B cell (primary cell): Measurements from ENCODE around the gene DYRK1A. TPM values are rescaled to one million over a fixed set of nuclear protein-coding genes. Genes with fewer than 3 reads are reported as not detected.
"Not testable (repeated sequence)": the region's sequence is repeated elsewhere in the genome, so short reads cannot be mapped to it uniquely, and the experiment has no call there.

Experiments used
- ATAC-seq: fragments of 200-7000 bp; cut with Tn5 transposase; one replicate; pipeline ENCODE4 v1.10.0; 2021; ENCODE audit warnings: low read depth, mild to moderate bottlenecking, moderate number of reproducible peaks, moderate library complexity
- CTCF ChIA-PET: fragments of 350-600 bp; sonication (Branson Sonifier 250); formaldehyde crosslinking; loops from one replicate; lab custom pipeline; 2021; ENCODE audit warnings: antibody characterized with exemption, inconsistent platforms; lab: Charles Lee
- POLR2A ChIA-PET: fragments of 350-600 bp; sonication (Branson Sonifier 250); formaldehyde crosslinking; loops from one replicate; lab custom pipeline; 2021; ENCODE audit warnings: antibody characterized with exemption; lab: Charles Lee
- DNase-seq: peaks from one replicate; pipeline ENCODE4 v3.0.0; 2013
- H2AFZ ChIP-seq: 2 replicates; pipeline ENCODE4 v1.6.1; 2012; ENCODE audit warnings: mild to moderate bottlenecking, low read depth, low read length; ENCODE audit not compliant: insufficient read depth, poor library complexity, severe bottlenecking
- H3K27ac ChIP-seq, 2 donors: 1 replicate in 1 of 2; 2 replicates in 1 of 2; pipeline ENCODE4 v1.5.1; 2012 to 2013; ENCODE audit warnings: low read length in 2 of 2, mild to moderate bottlenecking in 2 of 2, moderate library complexity in 1 of 2
- H3K27me3 ChIP-seq, 4 experiments: fragments of 200-600 bp in 1 of 4; sonication (generic) in 1 of 4; replicated peaks in 1 of 4; 1 replicate in 2 of 4; 2 replicates in 2 of 4; pipeline versions ENCODE4 v1.6.1 to v1.7.0; 2013 to 2016; ENCODE audit warnings: low read length in 3 of 4, mild to moderate bottlenecking in 2 of 4, mixed read lengths in 1 of 4, moderate library complexity in 1 of 4; ENCODE audit not compliant: insufficient read depth in 4 of 4, control insufficient read depth in 3 of 4; ENCODE audit errors: control extremely low read depth in 1 of 4
- H3K36me3 ChIP-seq, 2 experiments: replicated peaks in 1 of 2; 1 replicate in 1 of 2; 2 replicates in 1 of 2; pipeline versions ENCODE4 v1.6.1 to v1.7.1; 2013; ENCODE audit warnings: low read length in 1 of 2; ENCODE audit not compliant: insufficient read depth in 2 of 2, control insufficient read depth in 1 of 2; ENCODE audit errors: control extremely low read depth in 1 of 2, extremely low read depth in 1 of 2
- H3K4me1 ChIP-seq, 2 donors: fragments of 200-600 bp in 1 of 2; sonication (generic) in 1 of 2; 1 replicate in 1 of 2; 2 replicates in 1 of 2; pipeline versions ENCODE4 v1.5.1 to v1.6.1; 2013 to 2017; ENCODE audit warnings: low read length in 2 of 2; ENCODE audit not compliant: control insufficient read depth in 2 of 2, insufficient read depth in 2 of 2
- H3K4me2 ChIP-seq: replicated peaks from 2 replicates; pipeline ENCODE3; 2012; ENCODE audit warnings: mild to moderate bottlenecking, low read depth, low read length; ENCODE audit not compliant: poor library complexity, severe bottlenecking
- H3K4me3 ChIP-seq, 5 experiments: fragments of 200-600 bp in 1 of 5; sonication (generic) in 1 of 5; 1 replicate in 3 of 5; 2 replicates in 2 of 5; pipeline versions ENCODE4 v1.5.1 to v1.7.0; 2011 to 2016; ENCODE audit warnings: low read length in 4 of 5, mild to moderate bottlenecking in 4 of 5, low read depth in 2 of 5, control low read depth in 1 of 5, moderate library complexity in 1 of 5; ENCODE audit not compliant: insufficient read depth in 1 of 5; ENCODE audit errors: control extremely low read depth in 1 of 5, extremely low read depth in 1 of 5
- H3K79me2 ChIP-seq: fragments of 200-600 bp; sonication (generic); one replicate; pipeline ENCODE4 v1.6.0; 2016; ENCODE audit warnings: low read length; ENCODE audit not compliant: control insufficient read depth, insufficient read depth
- H3K9ac ChIP-seq: fragments of 200-600 bp; sonication (generic); 2 replicates; pipeline ENCODE4 v1.6.1; 2017; ENCODE audit warnings: mild to moderate bottlenecking, low read length, moderate library complexity
- H3K9me3 ChIP-seq, 3 donors: one replicate each; pipeline versions ENCODE4 v1.6.1 to v1.7.1; 2013; ENCODE audit warnings: low read length in 2 of 3; ENCODE audit not compliant: control insufficient read depth in 2 of 3, insufficient read depth in 1 of 3; ENCODE audit errors: control extremely low read depth in 1 of 3
- H4K20me1 ChIP-seq: 2 replicates; pipeline ENCODE4 v1.6.0; 2012; ENCODE audit warnings: mild to moderate bottlenecking, low read length; ENCODE audit not compliant: insufficient read depth, control insufficient read depth, poor library complexity, severe bottlenecking
- H3K27ac Mint-ChIP-seq: one replicate; pipeline ENCODE4 v1.8.0; 2021; ENCODE audit warnings: mixed read lengths
- H3K27me3 Mint-ChIP-seq: one replicate; pipeline ENCODE4 v1.8.0; 2021; ENCODE audit warnings: mixed read lengths
- H3K4me1 Mint-ChIP-seq: one replicate; pipeline ENCODE4 v1.8.0; 2021; ENCODE audit warnings: mixed read lengths
- H3K4me3 Mint-ChIP-seq: one replicate; pipeline ENCODE4 v1.8.0; 2021; ENCODE audit warnings: mixed read lengths
- H3K9me3 Mint-ChIP-seq: one replicate; pipeline ENCODE4 v1.8.0; 2022; ENCODE audit warnings: mixed read lengths; ENCODE audit not compliant: insufficient read depth
- EZH2 ChIP-seq: IDR thresholded peaks from 2 replicates; pipeline ENCODE4 v1.6.1; 2012; ENCODE audit warnings: borderline replicate concordance, low read depth, mild to moderate bottlenecking, moderate library complexity, low read length; ENCODE audit not compliant: insufficient read depth, poor library complexity, severe bottlenecking
- WGBS: methylation state at CpG from one replicate; pipeline ENCODE4 v1.1.5; 2013; ENCODE audit warnings: missing lambda C conversion rate; ENCODE audit not compliant: insufficient coverage; 5-methylcytosine and 5-hydroxymethylcytosine counted together
- intact Hi-C: fragments of 100-400 bp; cut with micrococcal nuclease; formaldehyde crosslinking; loops from one replicate; pipeline ENCODE4 v1.10.0; 2022
- polyA plus RNA-seq: library from polyadenylated mRNA; depleted of rRNA; stranded (reverse); fragments of >200 nt; gene quantifications from 2 replicates; pipeline ENCODE4 v1.2.3, GENCODE V29; 2012
- total RNA-seq, 2 donors: library from RNA; stranded (reverse); fragments of 120-200 nt in 1 of 2; gene quantifications; 1 replicate in 1 of 2; 2 replicates in 1 of 2; pipeline versions ENCODE4 v1.2.3 to v1.2.4, GENCODE V29; 2013 to 2022
- TF ChIP-seq, protein P1 (sequence below): fragments of 200-600 bp; IDR thresholded peaks from one replicate; pipeline ENCODE4 v1.8.0; 2022; ENCODE audit warnings: antibody characterized with exemption, mild to moderate bottlenecking

The DYRK1A gene
- total and polyA plus RNA-seq, 2 donors (not counting 1 experiment from before 2014, with no cell fraction given): 46.6 to 147 TPM

- H3K4me1 ChIP-seq: no peaks in the 10 kb centered on the region
- Mint-ChIP-seq H3K4me1 (no peaks in the 10 kb centered on the region), H3K4me3 (no peak overlapping the region), H3K27me3 (no peaks in the 10 kb centered on the region), H3K9me3 (no peaks in the 10 kb centered on the region), H3K27ac (no peak overlapping the region)
- CTCF ChIA-PET: no interaction called here
- H3K36me3 ChIP-seq: no peaks in the 10 kb centered on the region
- intact Hi-C loops: no loop called here
- H3K9me3 ChIP-seq: peaks cover 0 to 2% (median 0%) of the 10 kb centered on the region in 3 donors
- H2AFZ ChIP-seq: no peak overlapping the region
- 100% methylated on average over 2 of the region's 2 CpGs for WGBS
- no peak for DNase-seq
- POLR2A ChIA-PET: no interaction called here
- no peaks in the 10 kb centered on the region for H4K20me1 ChIP-seq
- no peaks in the 10 kb centered on the region for H3K79me2 ChIP-seq
- H3K9ac ChIP-seq: no peak overlapping the region
- H3K4me2 ChIP-seq: no peak overlapping the region
- TF ChIP-seq EZH2: no peak
- TF ChIP-seq, protein P1, sequence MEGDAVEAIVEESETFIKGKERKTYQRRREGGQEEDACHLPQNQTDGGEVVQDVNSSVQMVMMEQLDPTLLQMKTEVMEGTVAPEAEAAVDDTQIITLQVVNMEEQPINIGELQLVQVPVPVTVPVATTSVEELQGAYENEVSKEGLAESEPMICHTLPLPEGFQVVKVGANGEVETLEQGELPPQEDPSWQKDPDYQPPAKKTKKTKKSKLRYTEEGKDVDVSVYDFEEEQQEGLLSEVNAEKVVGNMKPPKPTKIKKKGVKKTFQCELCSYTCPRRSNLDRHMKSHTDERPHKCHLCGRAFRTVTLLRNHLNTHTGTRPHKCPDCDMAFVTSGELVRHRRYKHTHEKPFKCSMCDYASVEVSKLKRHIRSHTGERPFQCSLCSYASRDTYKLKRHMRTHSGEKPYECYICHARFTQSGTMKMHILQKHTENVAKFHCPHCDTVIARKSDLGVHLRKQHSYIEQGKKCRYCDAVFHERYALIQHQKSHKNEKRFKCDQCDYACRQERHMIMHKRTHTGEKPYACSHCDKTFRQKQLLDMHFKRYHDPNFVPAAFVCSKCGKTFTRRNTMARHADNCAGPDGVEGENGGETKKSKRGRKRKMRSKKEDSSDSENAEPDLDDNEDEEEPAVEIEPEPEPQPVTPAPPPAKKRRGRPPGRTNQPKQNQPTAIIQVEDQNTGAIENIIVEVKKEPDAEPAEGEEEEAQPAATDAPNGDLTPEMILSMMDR: no peak
- H3K27me3 ChIP-seq: no peaks in the 10 kb centered on the region
- no peak overlapping the region for H3K27ac ChIP-seq
- H3K4me3 ChIP-seq: no peak overlapping the region
- no peak for ATAC-seq
Observed at GRCh38 chr21:37324558-37324957, 42.0 kb upstream of the DYRK1A start.

DNA sequence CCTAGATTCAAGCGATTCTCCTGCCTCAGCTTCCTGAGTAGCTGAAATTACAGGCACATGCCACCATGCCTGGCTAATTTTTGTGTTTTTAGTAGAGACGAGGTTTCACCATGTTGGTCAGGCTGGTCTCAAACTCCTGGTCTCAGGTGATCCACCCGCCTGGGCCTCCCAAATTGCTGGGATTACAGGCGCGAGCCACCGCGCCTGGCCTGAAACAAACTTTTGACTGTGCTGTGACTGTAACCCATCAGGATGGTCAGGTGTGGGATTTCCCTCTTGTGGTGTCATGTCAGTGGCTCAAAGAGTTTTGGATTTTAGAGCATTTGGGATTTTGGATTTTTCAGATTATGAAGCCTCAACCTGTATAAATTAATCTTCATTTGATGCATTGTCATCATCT, 38.4 kb upstream of the DYRK1A start:
- H3K4me3 ChIP-seq, DNase-seq, H3K27me3 ChIP-seq, H4K20me1 ChIP-seq, H3K4me3 Mint-ChIP-seq, H3K4me2 ChIP-seq, H3K27ac Mint-ChIP-seq, H3K9ac ChIP-seq, CTCF ChIA-PET, POLR2A ChIA-PET, H3K9me3 Mint-ChIP-seq, H2AFZ ChIP-seq, intact Hi-C loops, H3K27me3 Mint-ChIP-seq, H3K4me1 ChIP-seq, H3K27ac ChIP-seq, ATAC-seq, H3K79me2 ChIP-seq, H3K4me1 Mint-ChIP-seq, H3K36me3 ChIP-seq, H3K9me3 ChIP-seq: not testable (repeated sequence)
- whole genome bisulfite sequencing: 100% methylated on average over 6 of the region's 7 CpGs
